Measurements from ENCODE around the gene XRCC5.

XRCC5 gene

DNA sequence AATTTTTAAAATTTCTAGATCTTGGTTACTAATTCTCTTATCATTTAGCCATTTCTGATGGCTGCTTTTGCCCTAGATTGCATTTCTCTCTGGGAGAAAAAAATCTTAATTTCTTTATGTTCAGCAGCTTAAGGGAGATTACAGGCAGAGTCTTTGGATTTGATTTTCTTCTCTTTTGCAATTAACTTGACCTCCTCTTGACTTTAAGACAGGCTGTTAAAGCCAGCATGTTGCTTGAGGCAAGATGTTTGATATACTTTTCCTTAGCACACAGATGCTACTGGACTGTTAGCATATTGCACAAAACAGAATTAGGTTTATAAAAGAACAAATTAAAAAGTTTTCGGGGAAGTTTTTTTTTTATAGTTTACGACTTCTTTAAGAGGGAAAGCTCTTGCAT lies 50.0 kb downstream of the XRCC5 start:
- no peak for DNase-seq (ENCODE audit: low spot score)

DNA sequence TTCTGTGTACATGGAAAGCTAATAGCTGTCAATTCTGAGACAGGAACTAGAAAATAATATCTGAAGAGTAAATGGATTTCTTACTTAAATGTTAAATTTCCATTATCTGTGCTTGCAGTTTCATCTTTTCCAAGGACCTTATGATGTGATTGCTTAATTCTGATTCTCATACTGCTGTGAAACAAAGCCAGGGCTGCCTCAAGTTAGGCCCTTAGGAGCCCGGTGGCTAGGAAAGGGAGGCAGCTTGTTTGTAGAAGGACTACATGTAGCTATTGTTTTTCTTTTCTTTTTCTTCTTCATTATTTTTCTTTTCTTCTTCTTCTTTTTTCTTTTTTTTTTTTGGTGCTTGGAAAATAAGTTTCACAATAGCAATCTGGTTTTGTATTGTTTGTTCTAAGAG lies 50.5 kb downstream of the XRCC5 start:
- DNase-seq (ENCODE audit: low spot score): no peak

DNA sequence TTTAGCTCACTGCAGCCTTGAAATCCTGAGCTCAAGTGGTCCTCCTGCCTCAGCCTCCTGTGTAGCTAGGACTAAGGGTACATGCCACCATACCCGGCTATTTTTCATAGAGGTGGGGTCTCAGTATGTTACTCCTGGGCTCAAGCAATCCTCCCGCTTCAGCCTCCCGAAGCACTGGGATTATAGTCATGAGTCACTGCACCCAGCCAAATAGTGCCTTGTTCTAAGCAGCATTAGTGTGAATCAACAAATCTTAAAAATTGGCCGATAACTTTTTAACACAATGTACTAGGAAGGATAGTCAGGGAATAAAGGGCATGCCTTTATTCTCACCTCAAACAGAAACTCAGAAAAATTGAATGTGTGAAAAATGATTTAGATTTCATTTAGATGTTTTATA lies 51.6 kb downstream of the XRCC5 start:
- no peak for DNase-seq (ENCODE audit: low spot score)

DNA sequence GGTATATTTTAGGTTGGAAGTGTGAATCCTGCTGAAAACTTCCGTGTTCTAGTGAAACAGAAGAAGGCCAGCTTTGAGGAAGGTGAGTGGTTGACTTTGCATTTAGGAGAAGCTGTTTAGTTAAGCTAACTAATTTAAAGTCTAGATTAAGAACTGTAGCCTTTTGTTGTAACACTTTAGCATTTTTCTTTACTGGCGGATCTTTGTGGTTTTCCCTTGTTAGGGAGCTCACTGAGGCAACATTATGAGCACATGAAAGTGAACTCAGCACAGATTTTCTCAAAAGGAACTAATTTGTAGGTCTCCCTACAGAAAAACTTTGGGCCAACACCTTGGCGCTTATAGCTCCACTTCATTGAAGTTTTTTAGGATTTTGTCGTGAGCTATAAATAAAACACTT lies 52.8 kb downstream of the XRCC5 start:
- no peak for DNase-seq (ENCODE audit: low spot score)

DNA sequence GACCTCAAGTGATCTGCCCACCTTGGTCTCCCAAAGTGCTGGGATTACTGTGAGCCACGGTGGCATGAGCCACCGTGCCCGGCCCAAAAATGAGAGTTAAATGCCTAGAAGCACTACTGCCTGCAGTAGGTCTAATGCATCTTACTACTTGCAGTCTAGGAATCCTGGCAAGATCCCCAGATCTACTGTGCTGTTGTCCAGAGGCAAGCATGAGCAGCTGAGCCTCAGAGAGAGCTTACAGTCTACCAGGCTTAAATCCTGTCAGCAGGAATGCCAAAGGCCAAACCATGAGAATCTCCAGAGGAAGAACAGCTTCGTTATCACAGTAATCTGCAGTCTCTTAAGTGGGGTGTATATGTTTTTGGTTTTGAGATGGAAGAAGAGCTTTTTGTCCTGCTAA lies 54.4 kb downstream of the XRCC5 start:
- DNase-seq (ENCODE audit: low spot score): no peak

DNA sequence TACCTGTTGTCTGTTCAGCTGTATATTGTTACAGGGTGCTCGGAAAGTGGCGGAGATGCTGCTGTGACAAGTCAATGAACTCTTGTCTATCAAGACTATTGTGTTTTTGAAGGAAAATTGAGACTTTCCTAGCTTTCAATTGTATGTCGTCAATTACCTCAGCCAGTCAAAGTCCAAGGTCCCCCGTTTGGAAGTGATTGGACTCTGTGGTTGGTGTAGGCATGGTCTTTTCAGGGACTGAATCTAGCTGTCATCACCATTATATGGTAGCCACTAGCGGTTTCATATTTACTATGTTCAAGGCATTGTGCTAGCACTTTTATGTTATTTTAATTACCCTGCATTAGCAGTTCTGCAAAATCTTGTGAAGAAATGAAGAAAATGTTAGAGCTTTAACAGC lies 54.9 kb downstream of the XRCC5 start:
- DNase-seq (ENCODE audit: low spot score): no peak

DNA sequence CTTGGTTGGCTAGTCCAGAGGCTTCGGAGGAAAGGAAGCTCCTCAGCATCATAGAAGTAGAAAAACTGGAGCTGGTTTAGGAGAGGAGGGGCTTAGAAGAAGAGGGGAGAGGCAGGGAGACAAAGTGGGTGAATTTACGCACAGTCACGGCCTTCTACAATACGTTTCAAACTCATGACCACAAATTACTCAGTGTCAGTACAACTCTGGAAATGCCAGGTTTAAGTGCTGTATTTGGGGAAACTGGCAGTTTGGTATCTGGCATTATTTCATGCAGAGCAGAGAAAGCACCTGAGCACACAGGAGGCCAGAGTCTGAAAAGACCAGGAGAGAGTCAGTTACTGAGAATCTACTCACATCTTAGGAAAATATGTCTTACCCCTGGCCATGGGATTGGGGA lies 55.4 kb downstream of the XRCC5 start:
- DNase-seq (ENCODE audit: low spot score): no peak

DNA sequence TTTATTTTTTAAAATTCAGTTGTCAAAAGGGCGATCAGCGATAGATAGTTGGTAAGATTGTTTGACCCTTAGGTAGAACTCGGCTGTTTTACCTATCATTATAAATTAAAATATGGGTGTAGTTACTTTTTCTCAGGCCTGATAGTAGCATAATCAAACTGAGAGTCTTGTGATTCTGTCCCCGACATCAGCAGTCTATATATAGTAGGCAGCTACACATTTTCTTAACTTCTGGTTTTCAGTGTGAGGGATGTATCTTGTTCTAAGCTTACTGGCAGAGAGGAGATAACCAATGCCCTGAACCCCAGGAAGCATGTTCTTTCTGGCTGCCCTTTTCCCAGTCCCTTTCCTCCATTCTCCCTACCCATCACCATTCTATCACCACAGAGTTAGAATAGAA lies 56.6 kb downstream of the XRCC5 start:
- no peak for DNase-seq (ENCODE audit: low spot score)

DNA sequence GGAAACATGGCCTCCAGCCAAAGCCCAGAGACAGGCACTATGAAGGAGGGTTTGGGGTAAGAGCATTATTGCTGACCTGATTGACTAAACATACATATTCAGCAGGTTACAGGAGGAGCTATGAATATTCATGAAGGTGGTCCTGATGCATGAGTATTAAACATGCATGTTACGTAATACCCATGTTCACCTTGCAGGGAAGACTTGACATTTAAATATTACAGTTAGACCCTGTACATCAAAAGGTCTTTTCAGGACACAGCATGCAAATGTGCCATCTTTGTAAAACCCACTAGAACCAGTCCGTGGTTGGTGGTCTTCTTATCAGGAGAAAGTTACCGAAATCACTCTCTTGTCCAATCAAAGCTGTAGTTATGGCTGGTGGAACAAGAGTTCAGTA lies 59.9 kb downstream of the XRCC5 start:
- DNase-seq (ENCODE audit: low spot score): no peak

DNA sequence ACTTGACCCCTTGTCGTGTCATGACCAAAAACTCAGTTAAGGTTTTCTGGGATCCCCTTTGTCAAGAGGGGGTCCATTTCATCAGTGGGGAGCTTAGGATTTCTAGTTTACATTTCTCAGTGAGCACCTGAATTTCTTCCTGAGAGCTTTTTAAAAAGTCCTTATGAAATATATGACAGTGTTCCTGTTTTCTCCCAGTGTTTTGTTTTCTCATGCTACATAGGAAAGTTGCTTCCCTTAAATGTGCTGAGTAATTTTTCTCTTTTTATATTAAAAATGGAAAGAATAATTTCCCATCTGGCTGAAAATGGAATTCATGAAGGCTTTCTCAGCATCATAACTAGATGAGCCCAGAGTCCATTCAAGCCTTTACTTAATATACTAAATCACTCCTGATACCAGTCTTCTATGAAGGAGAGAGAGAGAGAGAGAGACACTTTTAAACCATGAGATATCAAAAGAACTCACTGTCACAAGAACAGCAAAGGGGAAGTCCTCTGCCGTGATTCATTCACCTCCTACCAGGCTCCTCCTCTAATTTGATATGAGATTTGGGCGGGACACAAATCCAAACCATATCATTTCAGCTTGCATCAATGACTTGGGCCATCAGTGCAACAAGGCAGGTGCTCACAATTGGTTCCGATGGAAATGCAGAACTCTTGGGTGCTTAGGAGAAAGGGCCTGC lies 61.1 kb downstream of the XRCC5 start:
- no peak for DNase-seq (ENCODE audit: low spot score)

DNA sequence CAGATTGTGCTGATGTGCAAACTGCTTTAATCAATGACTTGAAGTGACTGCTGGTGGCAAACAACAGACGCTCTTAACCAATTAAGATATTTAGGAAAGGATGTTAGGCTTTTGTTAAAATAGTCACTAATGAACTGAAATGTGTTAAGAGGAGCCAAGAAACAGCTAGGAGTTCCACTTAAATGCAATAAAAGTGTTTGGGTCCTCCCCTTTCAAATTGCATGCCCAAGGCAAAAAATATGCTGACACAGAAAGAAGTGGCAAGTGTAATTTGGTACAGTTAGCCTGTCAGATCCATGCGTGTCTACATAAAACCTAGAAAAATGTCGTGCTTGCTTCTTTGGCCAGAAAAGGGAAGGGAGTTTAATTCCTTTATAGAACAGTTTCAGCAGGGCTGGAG lies 61.9 kb downstream of the XRCC5 start:
- DNase-seq (ENCODE audit: low spot score): no peak

DNA sequence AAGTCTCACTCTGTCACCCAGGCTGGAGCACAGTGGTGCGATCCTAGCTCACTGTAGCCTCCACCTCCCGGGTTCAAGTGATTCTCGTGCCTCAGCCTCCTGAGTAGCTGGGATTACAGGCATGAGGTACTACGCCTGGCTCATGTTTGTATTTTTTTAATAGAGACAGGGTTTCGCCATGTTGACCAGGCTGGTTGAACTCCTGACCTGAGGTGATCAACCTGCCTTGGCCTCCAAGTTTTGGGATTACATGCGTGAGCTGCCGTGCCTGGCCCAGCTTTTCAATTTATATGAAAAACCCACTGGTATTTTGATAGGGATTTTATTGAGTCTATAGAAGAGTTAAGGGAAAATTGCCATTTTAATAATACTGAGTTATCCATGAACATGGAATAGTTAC lies 63.3 kb downstream of the XRCC5 start:
- DNase-seq (ENCODE audit: low spot score): no peak

DNA sequence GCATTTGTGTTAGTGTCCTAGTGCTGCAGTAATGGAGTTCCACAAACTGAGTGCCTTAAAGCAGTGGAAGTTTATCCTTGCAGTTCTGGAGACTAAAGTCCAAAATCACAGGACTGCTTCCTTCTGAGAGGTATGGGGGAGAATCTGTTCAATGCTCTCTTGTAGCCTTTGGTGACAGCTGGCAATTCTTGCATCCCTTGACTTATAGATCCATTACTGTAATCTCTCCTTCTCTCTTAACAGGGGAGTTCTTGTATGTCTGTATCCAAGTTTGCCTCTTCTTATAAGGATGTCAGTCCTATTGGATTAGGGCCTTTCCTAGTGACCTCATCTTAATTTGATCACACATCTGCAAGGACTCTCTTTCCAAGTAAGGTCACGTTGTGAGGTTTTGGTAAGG lies 69.9 kb downstream of the XRCC5 start:
- DNase-seq (ENCODE audit: low spot score): no peak

DNA sequence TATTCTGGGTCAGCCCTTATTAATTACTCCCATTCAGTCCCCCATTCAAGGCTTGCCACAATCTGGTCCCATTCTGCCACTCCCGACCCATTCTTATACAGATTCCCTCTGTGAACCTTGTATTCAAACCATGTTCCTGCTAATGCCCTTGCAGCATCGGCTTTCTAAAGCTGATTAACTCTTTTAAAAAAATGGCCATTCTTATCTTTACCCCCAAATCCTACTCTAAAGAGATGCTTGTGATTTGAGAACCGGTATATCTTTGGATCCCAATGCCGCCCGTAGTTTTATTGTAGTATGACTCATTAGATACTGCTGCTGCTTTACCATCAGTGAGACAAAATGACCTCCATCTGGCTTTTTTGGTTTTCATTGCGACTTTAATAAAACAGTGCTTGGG lies 72.2 kb downstream of the XRCC5 start:
- DNase-seq (ENCODE audit: low spot score): no peak

DNA sequence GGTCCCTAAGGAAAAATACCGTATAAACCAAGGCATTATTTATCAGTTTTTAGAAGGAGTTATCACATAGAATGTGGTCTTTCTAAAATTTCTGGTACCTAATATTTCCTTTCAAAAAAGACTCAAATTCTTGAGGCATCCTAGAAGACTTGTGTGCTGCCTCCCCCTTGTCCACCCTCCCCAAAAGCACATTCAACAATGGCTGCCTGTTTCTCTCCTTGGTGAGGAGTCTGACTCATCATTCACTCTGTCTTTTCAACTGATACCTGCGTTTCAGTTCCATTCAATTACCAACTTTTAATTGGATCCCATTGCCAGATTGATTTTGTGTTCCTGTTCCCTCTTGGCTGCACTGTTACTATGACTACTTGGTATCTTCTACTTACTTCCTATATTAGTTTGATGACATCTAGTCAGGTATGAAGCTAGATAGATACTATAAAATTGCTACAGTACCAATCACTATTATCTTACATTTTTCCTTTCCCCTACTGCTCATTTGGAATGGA lies 72.9 kb downstream of the XRCC5 start:
- DNase-seq (ENCODE audit: low spot score): no peak

DNA sequence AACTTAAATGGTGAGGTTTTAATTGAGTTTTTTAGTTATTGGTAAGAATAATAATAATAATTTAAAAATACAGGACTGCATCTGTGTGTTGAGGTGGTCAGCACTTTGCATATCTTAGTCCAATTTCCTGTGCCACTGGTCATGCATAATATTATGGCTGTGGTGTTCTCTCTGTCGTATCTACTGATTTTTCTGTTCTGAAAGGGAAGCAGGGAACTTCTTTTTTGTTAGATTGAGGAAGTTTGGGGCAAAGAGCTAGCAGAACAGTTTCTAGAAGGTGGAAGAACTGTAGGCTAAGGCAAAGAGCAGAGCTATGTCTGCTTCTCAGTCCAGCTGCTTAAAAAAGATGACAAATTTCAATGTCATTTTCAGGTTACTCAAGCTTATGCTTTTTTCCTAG lies 74.3 kb downstream of the XRCC5 start:
- no peak for DNase-seq (ENCODE audit: low spot score)

DNA sequence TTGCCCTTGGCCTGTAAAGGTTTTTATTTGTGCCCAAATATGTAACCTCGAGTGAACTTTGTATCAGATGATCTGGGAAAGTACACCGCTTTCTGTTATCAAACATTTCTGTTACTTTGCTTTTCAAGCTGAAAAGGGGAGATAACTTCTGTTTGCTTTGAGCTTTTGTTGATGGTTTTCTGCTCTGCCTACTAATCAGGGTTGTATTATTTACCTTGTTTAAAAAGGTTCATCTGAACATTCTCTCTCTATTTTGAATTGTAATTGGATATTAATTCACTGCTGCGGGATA lies 79.4 kb downstream of the XRCC5 start:
- DNase-seq (ENCODE audit: low spot score): peak; percentile 12

DNA sequence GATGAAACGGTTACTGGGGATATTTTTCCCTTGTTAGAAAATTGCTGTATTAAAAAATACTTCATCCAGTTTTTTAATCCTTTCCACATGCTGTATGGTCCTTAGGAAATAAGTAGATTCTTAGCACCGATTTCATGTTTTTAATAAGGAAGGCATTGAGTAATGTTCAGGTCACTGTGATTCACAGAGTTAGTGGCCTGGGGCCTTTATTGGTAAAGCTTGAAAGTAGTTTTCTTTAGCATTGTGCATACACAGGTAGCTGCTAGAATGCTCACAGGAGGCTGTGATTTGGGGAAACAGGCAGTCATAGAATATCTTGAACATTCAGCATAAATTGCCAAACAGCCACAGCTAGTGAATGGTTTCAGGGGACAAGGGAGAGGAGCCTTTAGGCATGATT lies 79.8 kb downstream of the XRCC5 start:
- DNase-seq (ENCODE audit: low spot score): no peak

DNA sequence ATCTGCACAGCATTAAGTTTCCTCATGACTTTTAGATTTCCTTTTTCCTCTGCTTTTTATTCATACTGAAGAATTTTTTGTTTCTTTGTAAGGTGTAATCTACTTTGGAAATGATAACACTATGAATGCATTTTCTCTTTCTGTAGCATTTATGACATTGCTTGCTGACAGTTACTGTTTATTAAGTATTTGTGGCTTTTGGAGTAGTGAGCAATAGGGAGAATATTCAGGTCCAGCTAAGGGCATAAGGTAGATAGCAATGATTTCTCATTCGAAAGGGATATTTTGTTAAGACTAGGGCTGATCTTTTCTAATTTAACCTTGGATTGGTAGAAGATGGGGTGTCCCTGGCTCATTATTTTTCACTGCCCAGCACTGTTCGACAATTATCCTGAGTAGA lies 80.3 kb downstream of the XRCC5 start:
- DNase-seq (ENCODE audit: low spot score): no peak

DNA sequence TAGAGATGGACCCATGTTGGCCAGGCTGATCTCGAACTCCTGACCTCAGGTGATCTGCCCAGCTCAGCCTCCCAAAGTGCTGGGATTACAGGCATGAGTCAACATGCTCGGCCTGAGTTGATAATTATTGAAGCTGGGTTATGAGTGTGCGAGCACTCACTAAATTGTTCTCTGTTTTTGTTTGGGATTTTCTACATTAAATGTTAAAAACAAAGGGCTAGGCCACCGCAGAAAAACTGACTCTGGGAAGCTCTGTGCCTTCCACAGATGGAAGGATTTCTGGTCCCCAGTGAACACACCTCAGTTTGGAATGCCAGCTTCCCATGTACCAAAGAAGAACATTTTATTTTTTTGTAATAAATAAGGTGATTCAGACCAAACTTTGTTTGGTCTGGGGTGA lies 83.0 kb downstream of the XRCC5 start:
- DNase-seq (ENCODE audit: low spot score): no peak

DNA sequence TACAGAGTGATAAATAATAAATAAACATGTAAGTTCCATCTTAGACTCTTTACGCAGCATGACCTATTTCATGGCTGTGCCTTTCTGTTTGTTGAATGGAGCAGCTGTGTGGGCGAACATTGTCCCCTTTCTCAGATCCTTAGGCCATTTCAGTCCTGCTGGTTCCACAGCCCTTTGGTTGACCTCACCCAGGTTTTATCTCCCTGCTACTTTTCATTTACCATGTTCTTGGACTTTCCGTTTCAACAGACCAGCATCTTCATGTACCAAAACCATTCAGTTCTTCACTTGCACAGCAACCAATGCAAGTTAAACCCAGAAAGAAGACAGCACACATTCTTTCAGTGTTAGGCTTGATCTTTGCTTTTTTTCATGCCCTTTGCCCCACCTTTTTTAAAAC lies 83.8 kb downstream of the XRCC5 start:
- no peak for DNase-seq (ENCODE audit: low spot score)

DNA sequence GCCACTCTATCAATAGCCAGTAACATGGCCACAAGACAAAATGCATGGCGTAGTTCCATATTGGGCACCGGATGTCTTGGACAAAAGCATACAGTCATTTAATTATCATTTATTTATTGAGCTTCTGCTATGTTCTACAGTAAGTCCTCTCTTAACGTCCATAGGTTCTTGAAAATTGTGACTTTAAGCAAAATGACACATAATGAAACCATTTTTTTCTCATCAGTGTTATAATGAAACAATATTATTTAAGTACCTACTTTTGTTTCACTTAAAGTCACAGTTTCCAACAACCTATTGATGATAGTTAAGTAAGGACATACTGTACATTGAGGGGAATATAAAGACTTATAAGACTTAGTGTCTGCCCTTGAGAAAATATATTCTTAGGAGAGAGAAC lies 84.9 kb downstream of the XRCC5 start:
- no peak for DNase-seq (ENCODE audit: low spot score)

DNA sequence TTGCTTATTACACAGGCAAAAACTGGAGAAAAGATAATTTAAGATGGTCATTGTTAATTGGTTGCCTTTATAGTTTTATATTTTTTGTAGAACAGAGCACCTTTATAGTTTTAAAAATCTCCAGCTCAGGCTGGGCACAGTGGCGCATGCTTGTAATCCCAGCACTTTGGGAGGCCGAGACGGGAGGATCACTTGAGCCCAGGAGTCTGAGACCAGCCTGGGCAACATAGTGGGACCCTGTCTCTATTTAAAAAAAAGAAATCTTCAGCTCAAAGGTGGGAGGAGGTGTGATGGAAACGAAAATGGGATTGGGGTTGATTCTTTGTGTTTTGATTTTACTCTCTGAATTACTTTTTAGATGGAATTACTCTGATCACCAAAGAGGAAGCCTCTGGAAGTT lies 85.4 kb downstream of the XRCC5 start:
- DNase-seq (ENCODE audit: low spot score): no peak

DNA sequence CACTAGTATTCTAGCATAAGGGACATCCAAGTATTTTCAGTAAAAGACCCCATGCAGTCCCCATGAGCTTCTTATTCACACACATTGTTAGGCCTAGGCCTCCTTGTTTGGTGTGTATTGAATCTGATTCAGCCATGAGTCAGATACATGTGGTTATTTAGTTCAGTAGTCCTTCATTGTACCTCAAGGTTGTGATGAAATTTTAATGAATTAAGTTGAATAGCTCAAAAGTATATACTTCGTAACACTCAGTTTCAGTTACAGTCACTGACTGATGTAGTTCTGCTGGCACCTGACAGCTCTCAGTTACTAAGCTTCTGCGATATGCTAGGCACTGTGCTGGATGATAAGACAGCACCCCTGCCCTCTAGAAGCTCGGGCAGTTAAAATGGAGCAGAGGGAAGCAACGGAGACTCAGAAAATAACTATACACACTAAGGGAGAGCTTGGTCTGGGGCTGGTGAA lies 86.4 kb downstream of the XRCC5 start:
- DNase-seq (ENCODE audit: low spot score): no peak

Data from HuH-7 (cell line).